AG09319 (cell line): ENCODE measurements around the gene MRPL40.

ENCODE experiments used
- DNase-seq: peaks from one replicate; pipeline ENCODE4 v3.0.0-alpha.2; 2010; ENCODE audit warnings: low read depth; ENCODE audit errors: extremely low read depth
- TF ChIP-seq, protein P1 (sequence below): IDR thresholded peaks from 2 replicates; pipeline ENCODE4 v1.5.1; 2011; ENCODE audit warnings: low read depth, mild to moderate bottlenecking, inconsistent platforms, low read length, moderate library complexity

MRPL40 gene

GRCh38 chr22:19478045-19478900 lies 45.9 kb downstream of the MRPL40 start:
- TF ChIP-seq, protein P1, sequence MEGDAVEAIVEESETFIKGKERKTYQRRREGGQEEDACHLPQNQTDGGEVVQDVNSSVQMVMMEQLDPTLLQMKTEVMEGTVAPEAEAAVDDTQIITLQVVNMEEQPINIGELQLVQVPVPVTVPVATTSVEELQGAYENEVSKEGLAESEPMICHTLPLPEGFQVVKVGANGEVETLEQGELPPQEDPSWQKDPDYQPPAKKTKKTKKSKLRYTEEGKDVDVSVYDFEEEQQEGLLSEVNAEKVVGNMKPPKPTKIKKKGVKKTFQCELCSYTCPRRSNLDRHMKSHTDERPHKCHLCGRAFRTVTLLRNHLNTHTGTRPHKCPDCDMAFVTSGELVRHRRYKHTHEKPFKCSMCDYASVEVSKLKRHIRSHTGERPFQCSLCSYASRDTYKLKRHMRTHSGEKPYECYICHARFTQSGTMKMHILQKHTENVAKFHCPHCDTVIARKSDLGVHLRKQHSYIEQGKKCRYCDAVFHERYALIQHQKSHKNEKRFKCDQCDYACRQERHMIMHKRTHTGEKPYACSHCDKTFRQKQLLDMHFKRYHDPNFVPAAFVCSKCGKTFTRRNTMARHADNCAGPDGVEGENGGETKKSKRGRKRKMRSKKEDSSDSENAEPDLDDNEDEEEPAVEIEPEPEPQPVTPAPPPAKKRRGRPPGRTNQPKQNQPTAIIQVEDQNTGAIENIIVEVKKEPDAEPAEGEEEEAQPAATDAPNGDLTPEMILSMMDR = no peak
- no peak for DNase-seq

GRCh38 chr22:19478901-19479354 lies 46.6 kb downstream of the MRPL40 start, which contains the start of gene UFD1:
UFD1 (minus strand) TSS chr22:19479193; CDS start chr22:19479085, 108 bp downstream.
- DNase-seq = peak; percentile 54
- TF ChIP-seq, protein P1 = no peak

DNA sequence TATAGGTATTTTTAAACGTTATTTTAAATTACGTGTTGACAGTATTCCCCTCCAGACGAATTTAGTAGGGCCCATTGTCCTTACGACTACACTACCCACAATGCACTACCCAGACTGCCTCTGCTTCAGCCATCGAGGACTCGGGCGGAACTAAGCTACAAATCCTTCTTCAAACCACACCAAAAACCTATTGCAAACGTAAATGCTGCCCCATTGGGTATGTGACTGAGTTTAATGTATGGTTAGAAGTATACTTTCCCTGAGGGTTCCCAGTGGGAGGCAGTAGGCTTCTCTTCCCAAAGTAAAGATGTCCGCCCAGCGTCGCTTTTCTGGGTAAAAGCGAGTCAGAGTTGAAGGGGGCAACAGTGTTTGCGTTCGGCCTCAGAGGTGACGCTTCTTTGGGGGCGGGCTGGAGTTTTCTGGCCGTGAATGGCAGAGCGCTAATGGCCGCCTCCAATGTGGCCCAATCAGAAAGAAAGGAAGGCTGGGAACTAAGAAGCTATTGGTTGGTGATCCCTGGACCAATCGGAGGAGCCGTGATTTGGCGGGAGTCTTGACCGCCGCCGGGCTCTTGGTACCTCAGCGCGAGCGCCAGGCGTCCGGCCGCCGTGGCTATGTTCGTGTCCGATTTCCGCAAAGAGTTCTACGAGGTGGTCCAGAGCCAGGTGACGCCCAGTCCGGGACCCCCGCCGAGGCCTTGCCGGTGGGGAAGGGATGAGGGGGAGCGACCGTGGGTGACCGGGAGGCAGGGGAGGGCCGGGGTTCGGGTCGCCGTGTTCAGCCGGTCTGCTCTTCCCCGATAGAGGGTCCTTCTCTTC lies 47.2 kb downstream of the MRPL40 start, which contains the start of gene CDC45:
Gene CDC45 (plus strand): TSS at position 566 of the 818 bp plus-strand sequence. CDS start 49 bp downstream, at position 615.
- TF ChIP-seq, protein P1 = no peak
- peak; percentile 95 for DNase-seq

GRCh38 chr22:19480173-19480568 lies 47.8 kb downstream of the MRPL40 start:
- no peak for DNase-seq

GRCh38 chr22:19480789-19481188 lies 48.4 kb downstream of the MRPL40 start:
- TF ChIP-seq, protein P1 = no peak
- no peak for DNase-seq

More at GRCh38 chr22:19480173-19480568, 47.8 kb downstream of the MRPL40 start:
- TF ChIP-seq, protein P1 = no peak

DNA sequence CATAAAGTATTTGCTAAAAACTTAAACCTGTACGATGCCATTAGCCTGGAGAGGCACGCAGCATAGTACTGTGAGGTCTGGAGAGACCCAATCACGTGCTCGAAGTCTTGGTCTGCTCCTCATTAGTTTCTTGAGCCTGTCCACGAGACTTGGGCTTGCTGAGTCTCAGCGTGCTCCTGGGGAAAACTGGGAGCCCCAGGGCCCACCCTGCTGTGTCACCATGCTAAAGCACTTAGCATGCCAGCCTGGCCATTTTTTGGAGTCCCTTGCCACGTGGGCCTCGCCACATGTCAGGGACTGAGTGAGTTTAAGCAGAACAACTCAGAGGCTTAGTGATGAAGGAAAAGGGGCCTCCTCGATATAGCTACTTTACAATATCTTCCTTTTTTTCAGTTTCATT lies 50.0 kb downstream of the MRPL40 start:
- TF ChIP-seq, protein P1 = no peak

More for the DNA sequence above, 50.0 kb downstream of the MRPL40 start:
- no peak for DNase-seq
